ENCODE measurements around the gene CPD.
A peak's percentile ranks its signal among the peaks of the same experiment; 100 is the strongest.
"Not testable (repeated sequence)": the region's sequence is repeated elsewhere in the genome, so short reads cannot be mapped to it uniquely, and the experiment has no call there.

CPD gene

DNA sequence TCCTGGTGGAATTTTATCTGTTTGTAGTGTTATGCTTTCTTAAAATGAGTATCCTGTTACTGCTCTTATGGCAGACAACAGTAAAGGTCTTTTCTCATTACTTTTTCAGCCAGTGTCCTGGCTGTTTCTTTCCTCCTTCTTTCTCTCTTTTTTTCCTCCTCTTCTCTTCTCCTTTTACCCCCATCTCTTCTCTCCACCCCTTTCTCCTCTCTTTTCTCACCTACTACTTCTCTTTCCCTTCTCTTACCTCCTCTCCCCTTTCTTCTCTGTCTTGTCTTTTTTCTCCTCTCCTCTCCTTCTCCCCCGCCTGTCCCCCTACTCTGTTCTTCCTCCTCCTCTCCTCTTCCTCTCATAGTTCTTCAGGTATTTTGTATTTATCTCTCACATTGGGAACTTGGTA, 48.9 kb downstream of the CPD start:
- DNase-seq (ENCODE audit: low read depth) = no peak

DNA sequence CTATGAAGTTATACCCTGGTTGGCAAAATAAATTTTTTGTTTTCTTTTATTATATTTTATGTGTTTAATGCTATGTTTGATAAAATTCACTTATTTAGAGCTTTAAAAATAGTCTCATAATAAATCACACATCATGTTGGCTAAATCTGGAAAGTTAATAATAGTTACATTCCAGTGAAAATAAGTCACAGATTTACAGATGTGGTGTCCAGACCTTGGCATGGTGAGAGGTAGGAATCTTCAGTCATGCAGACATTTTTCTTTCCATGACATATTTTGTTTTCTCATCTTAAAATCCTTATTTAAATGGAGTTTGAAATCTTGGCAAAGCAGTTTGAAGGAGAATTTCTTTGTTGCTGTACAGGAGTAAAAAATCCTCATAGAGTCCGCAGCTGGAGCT, 50.4 kb downstream of the CPD start:
- no peak for DNase-seq (ENCODE audit: low read depth)

DNA sequence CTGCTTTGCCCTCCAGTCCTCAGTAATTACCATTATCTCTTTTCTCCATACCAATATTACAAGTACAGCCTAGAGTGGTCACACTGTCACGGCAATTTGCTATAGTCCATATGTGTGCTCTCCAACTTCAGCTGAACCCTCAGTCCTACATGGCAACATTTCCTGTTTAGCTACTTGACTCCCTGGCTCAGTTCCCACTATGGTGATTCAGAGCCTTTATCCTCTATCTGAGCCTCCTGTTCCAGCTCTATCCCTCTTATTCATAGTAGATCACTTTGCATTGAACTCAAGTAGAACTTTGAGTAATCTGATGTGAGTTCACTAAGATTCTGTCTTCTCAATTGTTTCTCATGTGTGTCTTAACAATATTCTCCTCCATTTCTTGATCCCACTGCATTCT, 54.8 kb downstream of the CPD start:
- no peak for DNase-seq (ENCODE audit: low read depth)

DNA sequence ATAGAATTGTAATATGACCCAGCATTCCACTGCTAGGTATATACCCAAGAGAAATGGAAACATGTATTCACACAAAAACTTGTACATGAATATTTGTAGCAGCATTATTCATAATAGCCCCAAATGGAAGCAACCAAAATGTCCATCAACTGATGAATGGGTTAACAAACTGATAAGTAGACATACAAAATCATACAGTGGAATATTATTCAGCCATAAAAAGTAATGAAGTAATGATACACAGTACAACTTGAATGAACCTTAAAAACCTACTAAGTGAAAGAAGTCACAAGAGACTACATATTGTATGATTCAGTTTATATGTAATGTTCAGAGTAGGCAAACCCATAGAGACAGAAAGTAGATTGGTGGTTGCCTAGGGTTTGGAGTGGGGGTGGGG, 58.0 kb downstream of the CPD start:
- DNase-seq (ENCODE audit: low read depth) = no peak

DNA sequence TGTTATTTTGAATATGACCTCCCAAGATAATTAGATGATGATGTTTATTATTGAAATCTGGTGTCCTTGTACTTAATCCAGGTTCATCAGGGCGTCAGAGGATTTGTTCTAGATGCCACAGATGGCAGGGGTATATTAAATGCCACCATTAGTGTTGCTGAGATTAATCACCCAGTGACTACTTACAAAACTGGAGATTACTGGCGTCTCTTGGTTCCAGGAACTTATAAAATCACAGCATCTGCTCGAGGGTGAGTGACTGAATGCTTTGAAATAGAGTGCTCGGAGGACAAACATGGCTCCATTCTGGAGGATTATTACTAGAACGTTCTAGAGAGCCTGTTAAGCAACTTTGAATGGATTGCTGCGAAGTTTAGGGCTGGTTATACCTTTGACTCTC, 65.0 kb downstream of the CPD start:
- DNase-seq (ENCODE audit: low read depth) = no peak

DNA sequence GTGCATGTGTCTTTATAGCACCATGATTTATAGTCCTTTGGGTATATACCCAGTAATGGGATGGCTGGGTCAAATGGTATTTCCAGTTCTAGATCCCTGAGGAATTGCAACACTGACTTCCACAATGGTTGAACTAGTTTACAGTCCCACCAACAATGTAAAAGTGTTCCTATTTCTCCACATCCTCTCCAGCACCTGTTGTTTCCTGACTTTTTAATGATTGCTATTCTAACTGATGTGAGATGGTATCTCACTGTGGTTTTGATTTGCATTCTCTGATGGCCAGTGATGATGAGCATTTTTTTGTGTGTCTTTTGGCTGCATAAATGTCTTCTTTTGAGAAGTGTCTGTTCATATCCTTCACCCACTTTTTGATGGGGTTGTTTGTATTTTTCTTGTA, 67.9 kb downstream of the CPD start:
- DNase-seq (ENCODE audit: low read depth) = not testable (repeated sequence)

DNA sequence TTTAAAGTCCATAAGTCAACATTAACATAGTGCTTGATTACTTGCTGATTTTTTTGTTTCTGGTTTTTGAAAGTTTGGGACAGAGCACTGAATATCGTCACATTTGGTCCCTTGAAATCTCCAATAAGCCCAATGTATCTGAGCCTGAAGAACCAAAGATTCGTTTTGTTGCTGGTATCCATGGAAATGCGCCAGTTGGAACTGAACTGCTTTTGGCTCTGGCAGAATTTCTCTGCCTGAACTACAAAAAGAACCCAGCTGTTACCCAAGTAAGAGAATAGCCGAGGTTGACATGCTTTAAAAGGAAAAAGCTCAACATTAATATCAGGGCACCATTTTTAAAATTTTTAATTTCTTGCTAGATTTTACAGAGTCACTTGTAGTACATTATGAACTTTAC, 70.8 kb downstream of the CPD start:
- no peak for DNase-seq (ENCODE audit: low read depth)

DNA sequence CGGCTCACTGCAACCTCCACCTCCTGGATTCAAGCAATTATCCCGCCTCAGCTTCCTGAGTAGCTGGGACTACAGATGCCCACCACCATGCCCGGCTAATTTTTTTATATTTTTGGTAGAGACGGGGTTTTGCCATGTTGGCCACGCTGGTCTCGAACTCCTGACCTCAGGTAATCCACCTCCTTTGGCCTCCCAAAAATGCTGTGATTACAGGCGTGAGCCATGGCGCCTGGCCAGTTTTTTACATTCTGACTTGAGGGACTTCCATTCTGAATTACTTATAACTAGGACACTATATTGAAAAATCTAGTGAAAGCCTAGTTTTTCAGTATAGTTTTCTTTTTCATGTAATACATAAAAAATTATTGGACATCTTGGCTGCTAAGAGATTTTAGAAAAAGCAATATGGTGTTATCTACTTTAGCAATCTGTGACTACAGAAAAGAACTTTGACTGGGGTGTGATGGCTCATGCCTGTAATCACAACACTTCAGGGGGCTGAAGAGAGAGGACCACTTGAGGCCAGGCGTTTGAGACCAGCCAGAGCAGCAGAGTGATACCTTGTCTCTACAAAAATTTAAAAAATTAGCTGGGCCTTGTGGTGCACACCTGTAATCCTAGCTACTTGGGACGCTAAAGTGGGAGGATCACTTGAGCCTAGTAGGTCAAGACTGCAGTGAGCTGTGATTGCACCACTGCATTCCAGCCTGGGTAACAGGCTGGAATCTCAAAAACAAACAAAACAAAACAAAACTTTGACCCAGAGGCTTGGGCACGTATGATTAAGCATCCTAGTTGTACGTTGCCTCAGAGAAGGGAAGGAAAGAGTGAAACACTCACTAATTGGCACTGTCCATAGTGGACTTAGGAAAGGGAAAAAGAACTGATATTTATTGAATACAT, 71.6 kb downstream of the CPD start:
- no peak for DNase-seq (ENCODE audit: low read depth)

DNA sequence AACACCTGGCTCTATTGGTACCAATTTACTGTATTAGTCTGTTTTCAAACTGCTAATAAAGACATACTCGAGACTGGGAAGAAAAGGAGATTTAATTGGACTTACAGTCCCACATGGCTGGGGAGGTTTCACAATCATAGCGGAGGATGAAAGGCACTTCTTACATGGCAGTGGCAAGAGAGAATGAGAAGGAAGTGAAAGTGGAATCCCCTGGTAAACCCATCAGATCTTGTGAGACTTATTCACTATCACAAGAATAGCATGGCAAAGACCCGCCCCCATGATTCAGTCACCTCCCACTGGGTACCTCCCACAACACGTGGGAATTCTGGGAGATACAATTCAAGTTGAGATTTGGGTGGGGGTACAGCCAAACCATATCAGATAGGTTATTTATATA, 75.9 kb downstream of the CPD start:
- DNase-seq (ENCODE audit: low read depth) = no peak

DNA sequence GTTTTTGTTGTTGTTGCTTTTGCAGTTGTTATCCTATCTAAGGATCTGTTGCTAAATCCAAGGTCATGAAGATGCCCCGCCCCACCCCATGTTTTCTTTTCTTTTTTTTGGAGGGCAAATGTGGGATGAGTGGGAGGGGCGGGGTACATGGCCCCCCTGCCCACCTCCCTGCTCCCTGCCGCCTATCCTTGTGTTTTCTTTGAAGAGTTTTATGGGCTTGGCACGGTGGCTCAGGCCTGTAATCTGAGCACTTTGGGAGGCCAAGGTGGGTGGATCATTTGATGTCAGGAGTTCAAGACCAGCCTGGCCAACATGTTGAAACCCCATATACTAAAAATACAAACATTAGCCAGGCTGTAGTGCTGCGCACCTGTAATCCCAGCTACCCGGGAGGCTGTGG, 79.6 kb downstream of the CPD start:
- no peak for DNase-seq (ENCODE audit: low read depth)

DNA sequence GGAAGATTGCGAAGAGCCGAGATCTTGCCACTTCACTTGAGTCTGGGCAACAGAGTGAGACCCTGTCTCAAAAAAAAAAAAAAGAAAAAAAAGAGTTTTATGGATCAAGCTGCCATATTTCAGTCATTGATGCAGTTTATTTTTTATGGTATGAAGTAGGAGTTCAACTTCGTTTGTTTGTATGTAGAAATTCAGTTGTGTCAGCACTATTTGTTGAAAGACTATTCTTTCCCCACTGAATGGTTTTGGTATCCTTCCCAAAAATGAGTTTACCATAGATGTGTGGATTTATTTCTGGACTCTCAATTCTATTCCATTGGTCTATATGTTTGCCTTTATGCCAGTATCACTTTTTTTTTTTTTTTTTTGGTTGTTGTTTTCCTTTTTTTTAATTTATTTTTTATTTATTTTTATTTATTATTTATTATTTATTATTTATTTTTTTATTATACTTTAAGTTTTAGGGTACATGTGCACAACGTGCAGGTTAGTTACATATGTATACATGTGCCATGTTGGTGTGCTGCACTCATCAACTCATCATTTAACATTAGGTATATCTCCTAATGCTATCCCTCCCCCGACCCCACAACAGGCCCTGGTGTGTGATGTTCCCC, 80.2 kb downstream of the CPD start:
- not testable (repeated sequence) for DNase-seq (ENCODE audit: low read depth)

DNA sequence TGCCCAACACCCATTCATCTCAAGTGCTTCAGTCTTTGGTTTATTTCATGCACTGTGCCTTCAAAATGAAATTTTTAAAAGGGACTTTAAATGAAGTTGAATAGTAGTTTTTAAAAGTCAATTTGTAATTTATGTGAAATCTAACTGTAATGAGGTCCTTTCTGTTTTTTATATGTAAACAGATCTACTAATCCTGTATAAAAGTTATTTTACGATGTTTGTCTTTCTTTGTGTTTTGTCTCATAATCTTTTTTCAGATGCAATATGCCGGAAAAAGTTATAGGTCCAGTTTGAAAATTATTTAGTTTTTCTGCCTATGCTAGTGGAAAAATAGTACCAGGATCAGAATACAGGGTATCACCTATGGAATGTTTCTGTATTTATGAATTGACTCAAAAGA, 89.7 kb downstream of the CPD start:
- no peak for DNase-seq (ENCODE audit: low read depth)

DNA sequence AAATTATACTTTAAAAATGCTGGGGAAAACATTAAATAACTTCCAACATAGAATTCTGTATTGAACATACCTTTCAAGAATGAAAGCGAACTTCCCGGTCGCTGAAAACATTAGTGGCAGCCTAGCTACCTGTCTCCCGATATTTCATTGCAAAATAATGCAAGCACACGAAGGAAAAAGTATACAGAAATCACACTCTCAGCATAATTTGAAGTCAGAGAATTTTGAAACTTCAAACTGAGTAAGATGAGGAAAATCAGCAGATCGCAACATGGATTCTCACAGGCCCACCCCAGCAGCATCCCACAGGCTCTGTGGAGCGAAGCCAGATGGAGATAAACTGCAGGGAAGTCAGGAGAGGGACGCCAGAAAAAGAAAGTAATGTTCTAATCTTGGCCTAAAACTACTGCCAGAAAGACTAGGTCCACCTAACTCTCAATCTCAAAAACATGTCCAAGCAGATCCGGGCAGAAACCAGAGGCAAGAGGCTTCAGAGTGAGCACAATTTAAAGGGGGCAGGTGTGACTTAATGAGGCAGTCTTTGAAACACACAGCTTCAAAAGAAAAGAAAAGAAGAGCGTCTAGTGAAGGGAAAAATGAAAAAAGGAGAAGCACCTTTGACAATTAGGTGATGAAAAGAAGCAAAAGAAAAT, 93.6 kb downstream of the CPD start:
- no peak for DNase-seq (ENCODE audit: low read depth)

DNA sequence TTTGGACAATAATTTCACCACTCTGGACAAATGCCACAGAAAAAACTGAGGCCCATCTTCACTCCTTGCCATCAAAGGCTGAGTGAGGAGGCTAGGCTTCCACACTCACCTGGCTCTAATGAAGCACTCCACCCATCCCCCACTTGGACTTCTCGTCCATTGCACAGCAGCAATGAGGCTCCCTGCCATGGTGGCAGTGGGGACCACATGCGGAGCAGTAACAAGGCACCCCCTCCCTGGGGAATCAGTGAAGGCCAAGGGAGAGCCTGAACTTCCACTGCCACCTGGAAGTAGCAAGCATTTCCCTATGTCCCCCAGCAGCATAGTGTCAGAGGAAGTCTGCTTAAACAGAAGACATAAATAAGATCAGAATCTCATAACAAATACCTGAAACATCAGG, 96.5 kb downstream of the CPD start:
- DNase-seq (ENCODE audit: low read depth) = no peak

DNA sequence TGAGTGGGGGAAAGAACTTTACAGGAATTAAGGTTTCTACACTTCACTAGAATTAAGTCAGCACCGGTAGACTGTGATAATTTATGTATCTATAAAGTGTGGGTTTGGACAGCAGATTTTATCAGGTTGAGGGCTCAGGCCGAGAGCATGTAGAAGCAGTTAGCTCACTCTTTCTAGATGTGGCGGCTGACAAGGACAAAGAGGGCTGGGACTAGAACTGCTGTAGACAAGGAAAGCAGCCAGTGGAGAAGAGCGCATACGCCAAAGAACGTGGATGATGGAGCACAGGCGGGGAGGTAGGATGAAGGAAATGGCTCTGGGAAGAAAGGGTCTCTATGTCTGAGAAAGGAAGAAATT, 98.0 kb downstream of the CPD start:
- DNase-seq (ENCODE audit: low read depth) = peak; percentile 1

DNA sequence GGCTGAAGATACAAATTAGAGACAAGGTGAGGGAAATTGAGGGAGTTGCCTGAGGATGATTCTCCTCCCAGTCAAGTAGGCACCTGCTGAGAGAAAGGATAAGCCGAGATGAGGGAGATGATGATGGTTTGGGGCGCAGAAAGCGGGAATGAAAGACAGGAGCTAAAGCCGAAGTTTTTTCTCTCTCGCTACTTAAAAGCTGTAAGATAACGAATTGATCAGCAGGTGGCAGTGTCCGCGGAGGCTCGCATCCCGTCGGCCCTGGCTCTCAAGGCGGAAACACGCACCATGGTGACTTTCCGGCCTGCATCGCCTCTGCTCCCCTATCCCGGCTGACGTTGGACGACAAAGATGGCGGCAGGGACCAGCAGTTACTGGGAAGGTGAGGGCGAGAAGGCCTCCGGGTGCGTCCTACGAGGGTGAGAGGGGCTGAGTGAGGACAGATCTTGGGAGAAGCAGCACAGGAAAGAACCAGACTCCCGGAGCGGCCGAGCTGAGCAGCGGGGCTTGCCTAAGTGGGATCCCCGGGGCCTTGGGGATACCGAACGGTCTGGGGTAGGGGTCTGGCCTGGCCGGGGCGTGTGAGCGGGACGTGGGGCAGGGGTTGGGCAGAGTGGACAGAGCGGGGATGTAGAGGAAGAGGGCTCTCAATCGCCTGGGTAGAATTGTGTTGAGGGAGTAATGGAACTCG, 98.5 kb downstream of the CPD start, which contains the start of gene GOSR1:
TSS of gene GOSR1 (plus strand) at position 326 of the 691 bp plus-strand sequence. CDS start at position 352, 26 bp downstream.
- peak; percentile 87 for DNase-seq (ENCODE audit: low read depth)

DNA sequence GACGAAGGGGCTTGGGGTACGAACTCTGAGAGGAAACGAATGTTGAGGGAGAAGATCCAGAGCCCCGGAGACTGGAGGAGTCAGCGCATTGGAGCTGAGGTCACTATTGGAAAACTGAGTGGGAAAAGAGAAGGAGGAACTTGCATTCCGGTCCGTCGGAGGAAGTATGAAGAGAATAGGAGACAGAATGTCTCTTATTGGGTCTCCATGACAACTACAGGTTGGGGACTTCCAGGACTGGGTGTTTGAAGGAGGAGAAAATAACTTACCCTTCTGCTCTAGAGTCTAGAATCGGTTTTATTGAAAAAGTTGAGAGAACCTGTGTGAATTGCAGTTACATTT, 99.0 kb downstream of the CPD start:
- DNase-seq (ENCODE audit: low read depth) = no peak

DNA sequence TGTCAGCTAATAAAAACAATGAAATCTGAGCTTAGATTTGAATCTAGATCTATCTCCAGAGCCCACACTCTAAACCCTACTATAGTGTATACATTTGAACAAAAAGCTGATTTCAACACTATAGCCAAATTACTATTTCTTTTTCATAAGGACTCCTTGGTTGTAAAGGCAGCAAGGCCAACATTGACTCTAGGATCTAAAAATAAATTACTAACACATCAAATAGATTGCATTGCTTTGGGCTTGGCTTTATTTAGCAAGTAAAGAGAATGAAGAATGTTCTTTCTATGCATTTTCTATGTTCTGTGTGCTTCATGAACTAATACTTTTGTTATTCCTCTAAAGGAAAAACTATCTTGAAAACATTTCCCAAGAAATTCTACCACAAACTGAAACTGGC, 103.8 kb downstream of the CPD start:
- DNase-seq (ENCODE audit: low read depth) = no peak

DNA sequence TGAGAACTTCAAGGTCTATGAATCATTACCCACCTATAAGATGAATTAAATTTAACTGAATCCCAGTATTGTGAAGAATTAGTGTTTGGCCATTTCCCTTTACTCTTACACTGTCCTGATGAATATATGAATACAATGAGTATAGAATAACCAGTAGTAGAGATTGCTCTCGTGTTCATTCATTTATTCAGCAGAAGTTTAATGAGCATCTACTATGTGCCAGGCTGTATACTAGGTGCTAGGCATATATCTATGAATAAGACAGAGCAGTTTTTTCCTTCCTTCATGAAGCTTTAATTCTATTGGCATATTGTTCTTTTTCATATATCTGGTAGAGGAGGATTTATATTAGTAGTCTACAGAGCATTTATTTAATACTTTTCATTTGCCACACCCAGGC, 104.4 kb downstream of the CPD start:
- no peak for DNase-seq (ENCODE audit: low read depth)

DNA sequence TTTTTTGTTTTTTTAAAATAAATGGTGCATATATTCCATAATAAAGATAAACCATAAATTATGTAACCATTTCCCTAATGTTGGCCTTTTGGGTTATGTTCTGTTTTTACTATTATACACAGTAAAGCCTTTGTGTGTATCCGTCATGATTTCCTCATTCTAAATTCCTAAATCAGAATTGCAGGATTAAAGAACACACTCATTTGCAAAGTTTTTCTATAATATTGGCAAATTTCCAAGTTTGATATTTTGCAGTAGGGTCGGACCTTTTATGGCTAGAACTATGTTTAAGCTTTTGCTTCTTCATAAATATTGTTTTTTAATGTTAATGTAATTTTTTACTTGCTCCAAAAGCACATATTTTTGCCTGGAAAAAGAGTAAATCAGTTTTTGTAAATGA, 115.1 kb downstream of the CPD start:
- DNase-seq (ENCODE audit: low read depth) = no peak

DNA sequence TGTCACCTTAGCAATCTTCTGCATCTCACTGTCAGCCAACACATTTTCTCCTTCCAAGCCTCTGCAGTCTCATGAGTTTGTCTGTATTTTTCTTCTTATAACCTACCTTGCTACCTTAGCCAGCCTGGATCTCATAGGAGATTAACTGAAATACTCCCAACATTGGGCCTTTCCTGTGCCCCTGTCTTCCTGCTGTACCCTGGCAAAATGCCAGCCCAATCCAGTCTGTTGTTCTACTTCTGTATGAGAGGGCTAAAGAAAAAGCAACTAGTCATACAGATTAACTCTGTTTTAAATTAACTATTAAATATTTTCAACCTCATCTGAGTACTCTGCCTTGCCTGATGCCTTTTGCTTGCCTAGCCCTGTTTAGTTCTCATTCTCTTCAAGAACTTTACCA, 116.9 kb downstream of the CPD start:
- DNase-seq (ENCODE audit: low read depth) = no peak

DNA sequence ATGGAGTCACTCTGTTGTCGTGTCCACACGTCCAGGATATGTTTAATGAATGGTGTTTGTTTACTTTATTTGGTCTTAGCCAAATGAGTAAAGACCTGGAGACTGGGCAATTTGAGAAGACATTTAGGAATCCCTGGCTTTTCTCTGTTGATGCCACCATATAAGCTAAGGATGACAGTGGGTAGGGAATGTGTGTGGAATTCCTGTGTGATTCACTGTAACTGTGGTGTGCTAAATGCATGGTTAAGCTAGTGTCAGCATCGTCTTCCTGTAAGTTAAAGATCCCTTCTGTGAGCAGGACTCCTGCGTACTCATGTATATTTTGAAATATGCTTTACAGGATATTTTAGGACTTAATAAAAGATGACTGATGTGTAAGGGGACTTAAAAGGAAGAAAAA, 124.8 kb downstream of the CPD start:
- no peak for DNase-seq (ENCODE audit: low read depth)
